ENCODE results near the gene TMEM123. TPM values are rescaled to one million over a fixed set of nuclear protein-coding genes. Genes with fewer than 3 reads are reported as not detected.
A peak's percentile ranks its signal among the peaks of the same experiment; 100 is the strongest.

Gene TMEM123
- total RNA-seq, 2 experiments from 2014 or later: 489 to 694 TPM

DNA sequence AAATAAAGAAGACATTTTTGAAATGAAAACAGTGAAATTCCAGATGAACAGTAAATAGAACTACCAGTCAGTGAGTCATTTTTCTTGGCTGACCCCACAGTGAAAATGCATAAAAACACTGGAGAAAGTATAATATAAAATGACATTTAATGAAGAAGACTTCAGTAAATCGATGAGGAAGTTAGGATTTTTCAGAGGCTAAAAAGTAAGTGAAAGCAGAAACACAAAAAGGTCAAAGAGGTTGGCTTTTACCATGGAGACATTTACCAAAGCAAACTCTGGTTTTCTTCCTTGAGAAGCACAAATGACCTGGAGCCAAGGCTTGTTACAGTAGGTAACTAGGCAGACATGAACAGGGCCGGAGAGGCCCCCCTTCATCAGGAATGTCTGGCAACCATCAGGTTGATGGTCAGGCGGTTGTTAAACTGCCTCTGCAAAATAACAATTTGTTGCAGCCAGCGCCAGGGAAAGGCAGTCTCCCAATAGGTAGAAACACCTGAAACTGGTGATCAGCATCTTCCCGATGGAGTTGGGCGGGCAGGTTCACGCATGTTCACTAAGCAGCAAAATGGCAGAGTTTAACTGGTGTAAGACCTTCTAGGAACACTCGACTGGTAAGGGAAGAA, 16.7 kb upstream of the TMEM123 start:
- ChIA-PET POLR2A (no interaction called here), CTCF (no interaction called here)
- peaks cover 6% of the 10 kb centered on the region for H3K36me3 Mint-ChIP-seq (ENCODE audit: low read depth)
- H3K4me3 Mint-ChIP-seq: peak overlapping the region; percentile 31
- H3K9me3 Mint-ChIP-seq: peaks cover 9% of the 10 kb centered on the region
- peaks cover 98% of the 10 kb centered on the region for H3K4me1 Mint-ChIP-seq
- H3K27me3 Mint-ChIP-seq: no peaks in the 10 kb centered on the region
- peak overlapping the region; percentile 39 for H3K27ac Mint-ChIP-seq
- no peak for DNase-seq

DNA sequence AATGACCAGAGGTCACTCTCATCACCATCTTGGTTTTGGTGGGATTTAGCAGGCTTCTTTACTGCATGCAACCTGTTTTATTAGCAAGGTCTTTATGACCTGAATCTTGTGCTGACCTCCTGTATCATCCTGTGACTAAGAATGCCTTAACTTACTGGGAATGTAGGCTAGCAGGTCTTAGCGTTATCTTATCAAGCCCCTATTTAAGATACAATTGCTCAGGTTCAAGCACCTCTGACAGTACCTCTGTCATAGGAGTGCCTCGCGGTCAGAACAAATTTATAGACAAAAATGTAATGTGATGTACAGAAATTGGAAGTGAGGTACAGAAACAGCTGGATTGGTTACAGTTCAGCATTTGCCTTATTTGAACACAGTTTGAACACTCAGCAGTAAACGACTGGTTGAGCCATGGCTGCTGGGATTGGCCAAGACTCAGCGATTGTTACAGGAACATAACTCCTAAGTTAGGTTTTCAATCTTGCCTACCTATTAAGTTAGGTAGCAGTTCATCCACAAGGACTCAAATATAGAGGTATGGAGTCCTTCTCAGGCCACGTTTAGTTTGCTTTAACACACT, 16.1 kb upstream of the TMEM123 start:
- Mint-ChIP-seq H3K27me3 (no peaks in the 10 kb centered on the region), H3K4me1 (peaks cover 96% of the 10 kb centered on the region), H3K36me3 (ENCODE audit: low read depth) (peaks cover 6% of the 10 kb centered on the region), H3K9me3 (peaks cover 9% of the 10 kb centered on the region), H3K4me3 (peak overlapping the region; percentile 31), H3K27ac (no peak overlapping the region)
- POLR2A ChIA-PET: no interaction called here
- DNase-seq: no peak
- CTCF ChIA-PET: no interaction called here

DNA sequence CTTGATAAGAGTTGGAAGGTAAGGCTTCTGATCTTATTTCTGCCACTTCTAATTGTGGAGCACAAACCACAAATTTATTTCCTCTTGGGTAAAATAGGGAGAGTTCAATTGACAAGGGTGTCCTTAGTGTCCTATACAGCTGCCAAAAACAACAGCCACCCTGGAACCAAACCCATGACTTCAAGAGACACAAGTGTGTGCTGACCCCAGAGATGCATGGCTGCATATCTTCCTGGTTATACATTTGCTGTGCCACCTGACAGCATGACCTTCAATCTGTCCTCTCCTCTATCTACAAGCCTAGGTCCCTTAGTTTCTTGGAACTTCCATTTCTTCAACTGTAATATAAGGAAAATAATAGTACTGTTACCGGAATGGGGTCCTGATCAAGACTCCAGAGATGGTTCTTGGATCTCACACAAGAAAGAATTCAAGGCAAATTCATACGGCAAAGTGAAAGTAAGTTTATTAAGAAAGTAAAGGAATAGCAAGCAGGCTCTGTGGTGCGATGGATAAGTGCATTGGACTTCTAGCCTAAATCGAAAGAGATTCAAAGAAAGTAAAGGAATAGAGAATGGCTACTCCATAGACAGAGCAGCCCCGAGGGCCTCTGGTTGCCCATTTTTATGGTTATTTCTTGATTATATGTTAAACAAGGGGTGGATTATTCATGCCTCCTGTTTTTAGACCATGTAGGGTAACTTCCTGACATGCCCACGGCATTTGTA, 15.5 kb upstream of the TMEM123 start:
- peaks cover 92% of the 10 kb centered on the region for H3K4me1 Mint-ChIP-seq
- H3K27ac Mint-ChIP-seq: peak overlapping the region; percentile 2
- H3K9me3 Mint-ChIP-seq: peaks cover 9% of the 10 kb centered on the region
- H3K4me3 Mint-ChIP-seq: peak overlapping the region; percentile 4
- H3K27me3 Mint-ChIP-seq: no peaks in the 10 kb centered on the region
- ChIA-PET CTCF (interaction anchor here (1.2 to 2.4 kb wide), 6 partner anchors 8 to 77 kb away, joined by 3 to 14 read pairs (median 4); no protein-coding TSS in a partner anchor), POLR2A (no interaction called here)
- no peak for DNase-seq
- peaks cover 6% of the 10 kb centered on the region for H3K36me3 Mint-ChIP-seq (ENCODE audit: low read depth)

DNA sequence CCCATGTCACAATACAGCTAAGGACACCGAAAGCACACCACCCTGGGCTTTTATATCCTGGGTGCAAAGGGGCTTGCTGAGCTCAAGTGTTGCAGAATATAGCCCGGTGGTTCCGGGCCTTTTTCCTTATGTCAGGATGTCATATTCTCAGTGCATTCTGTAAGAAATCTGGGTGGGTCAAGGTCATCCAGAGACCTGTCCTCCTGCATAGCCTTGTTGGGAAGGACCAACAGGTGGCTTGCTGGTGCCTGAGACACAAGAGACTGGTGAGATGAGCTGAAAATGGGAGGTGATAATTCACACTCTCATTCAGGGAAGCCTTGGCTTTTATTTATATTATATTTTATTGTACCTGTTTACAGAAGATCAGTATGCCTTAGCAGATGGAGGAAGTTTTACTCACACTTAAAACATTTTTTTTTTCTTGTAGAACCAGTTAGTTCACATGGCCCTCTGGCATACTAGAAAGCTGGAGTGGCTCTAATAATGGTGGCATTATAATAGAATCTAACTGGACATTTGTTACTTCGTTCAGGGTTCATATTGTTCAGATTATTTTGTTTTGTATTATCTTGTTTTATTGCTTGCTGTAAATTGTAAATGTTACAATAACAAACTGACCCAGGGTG, 14.6 kb upstream of the TMEM123 start:
- ChIA-PET POLR2A (no interaction called here), CTCF (interaction anchor here (0.8 to 2.4 kb wide), 10 partner anchors 9 to 76 kb away, joined by 3 to 14 read pairs (median 3); no protein-coding TSS in a partner anchor)
- no peaks in the 10 kb centered on the region for H3K27me3 Mint-ChIP-seq
- no peak overlapping the region for H3K27ac Mint-ChIP-seq
- no peak overlapping the region for H3K4me3 Mint-ChIP-seq
- DNase-seq: no peak
- peaks cover 5% of the 10 kb centered on the region for H3K36me3 Mint-ChIP-seq (ENCODE audit: low read depth)
- H3K9me3 Mint-ChIP-seq: peaks cover 5% of the 10 kb centered on the region
- peaks cover 91% of the 10 kb centered on the region for H3K4me1 Mint-ChIP-seq

DNA sequence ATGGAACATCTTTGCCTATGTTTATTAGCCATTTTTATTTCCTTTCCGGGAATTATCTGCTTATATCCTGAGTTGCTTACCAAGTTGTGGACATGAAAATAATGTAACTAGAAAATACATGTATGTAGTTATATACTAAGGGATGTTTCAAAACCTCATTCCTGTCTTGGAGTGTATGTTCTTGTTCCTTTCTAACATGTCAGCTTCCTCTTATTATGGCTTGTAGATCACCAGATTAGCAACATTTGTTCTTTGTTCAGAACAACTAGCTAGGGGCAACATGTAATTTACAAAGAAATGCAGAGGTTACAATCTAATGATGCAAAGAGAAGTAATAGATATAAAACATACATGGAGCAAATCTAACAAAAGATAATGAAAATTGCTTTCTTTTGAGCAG, 13.1 kb upstream of the TMEM123 start:
- Mint-ChIP-seq H3K4me1 (peaks cover 79% of the 10 kb centered on the region), H3K9me3 (peaks cover 3% of the 10 kb centered on the region), H3K4me3 (no peak overlapping the region), H3K36me3 (ENCODE audit: low read depth) (peaks cover 5% of the 10 kb centered on the region), H3K27me3 (no peaks in the 10 kb centered on the region), H3K27ac (no peak overlapping the region)
- POLR2A ChIA-PET: no interaction called here
- DNase-seq: no peak
- CTCF ChIA-PET: interaction anchor here (1.3 to 2.4 kb wide), 3 partner anchors 9 to 75 kb away, joined by 3 to 14 read pairs (median 6); no protein-coding TSS in a partner anchor

DNA sequence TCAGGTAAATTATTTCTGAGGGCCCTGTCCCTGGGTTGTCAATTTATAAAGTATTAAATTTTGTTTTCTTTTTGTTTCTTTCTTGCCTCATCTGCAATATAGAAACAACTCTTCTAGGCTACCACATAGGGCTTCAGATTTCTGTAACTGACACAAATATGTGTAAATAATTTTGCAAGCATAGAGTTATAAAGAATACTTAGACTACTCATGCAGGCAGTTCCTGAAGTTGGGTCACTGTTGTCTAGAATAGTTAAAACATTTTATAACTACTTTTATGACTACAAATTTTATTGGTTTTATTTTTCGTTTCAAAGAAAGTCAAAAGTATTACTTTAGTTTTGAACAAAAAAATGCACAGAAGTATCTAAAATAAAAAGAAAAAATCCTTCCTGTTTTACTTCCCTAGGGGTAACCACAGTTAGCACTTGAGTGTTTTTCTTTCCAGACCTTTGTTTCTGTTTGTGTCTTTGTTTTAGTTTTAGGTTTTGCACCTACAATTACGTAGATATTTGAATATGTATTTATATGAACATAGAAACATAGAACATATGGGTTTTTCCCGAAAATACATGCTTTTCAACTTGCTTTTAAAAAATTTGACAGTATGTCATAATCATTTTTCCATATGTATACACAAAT, 12.4 kb upstream of the TMEM123 start:
- no peak for DNase-seq
- ChIA-PET CTCF (no interaction called here), POLR2A (no interaction called here)
- H3K27me3 Mint-ChIP-seq: no peaks in the 10 kb centered on the region
- peaks cover 72% of the 10 kb centered on the region for H3K4me1 Mint-ChIP-seq
- H3K36me3 Mint-ChIP-seq (ENCODE audit: low read depth): peaks cover 5% of the 10 kb centered on the region
- peaks cover 3% of the 10 kb centered on the region for H3K9me3 Mint-ChIP-seq
- peak overlapping the region; percentile 9 for H3K4me3 Mint-ChIP-seq
- H3K27ac Mint-ChIP-seq: peak overlapping the region; percentile 77

DNA sequence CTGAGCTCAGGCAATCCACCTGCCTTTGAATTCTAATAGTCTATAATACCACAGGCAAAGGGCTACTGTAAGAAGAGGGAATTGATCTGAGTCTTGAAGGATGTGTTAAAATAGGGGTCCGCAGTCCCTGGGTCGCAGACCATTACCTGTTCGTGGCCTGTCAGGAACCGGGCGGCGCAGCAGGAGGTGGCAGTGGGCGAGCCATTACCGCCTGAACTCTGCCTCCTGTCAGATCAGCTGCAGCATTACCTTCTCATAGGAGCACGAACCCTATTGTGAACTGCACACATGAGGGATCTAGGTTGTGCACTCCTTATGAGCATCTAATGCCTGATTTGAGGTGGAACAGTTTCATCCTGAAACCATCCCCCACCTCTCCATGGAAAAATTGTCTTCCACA, 11.5 kb upstream of the TMEM123 start:
- Mint-ChIP-seq H3K27ac (no peak overlapping the region), H3K36me3 (ENCODE audit: low read depth) (peaks cover 6% of the 10 kb centered on the region), H3K4me1 (peaks cover 72% of the 10 kb centered on the region), H3K27me3 (no peaks in the 10 kb centered on the region), H3K9me3 (peaks cover 3% of the 10 kb centered on the region), H3K4me3 (no peak overlapping the region)
- POLR2A ChIA-PET: no interaction called here
- CTCF ChIA-PET: interaction anchor here (1.2 to 1.3 kb wide), 2 partner anchors 10 to 14 kb away, joined by 3 to 4 read pairs; no protein-coding TSS in a partner anchor
- no peak for DNase-seq

DNA sequence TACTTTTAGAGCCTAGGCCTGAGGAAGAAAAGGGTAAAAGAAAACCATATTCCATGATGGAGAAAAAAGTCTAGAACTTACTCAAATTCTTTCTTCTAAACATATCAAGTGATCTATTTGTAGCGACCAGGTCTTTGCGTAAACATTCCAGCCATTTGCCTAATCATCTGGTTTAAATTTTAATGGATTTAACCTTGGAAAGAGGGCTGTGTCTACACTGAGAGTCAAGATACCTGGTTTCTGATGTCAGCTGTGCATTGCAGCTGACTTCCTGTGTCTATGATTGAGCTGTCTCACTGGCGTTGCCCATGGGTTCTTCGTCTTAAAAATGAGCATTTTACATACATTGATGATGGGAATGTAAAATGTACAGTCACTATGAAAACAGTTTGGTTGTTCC, 10.0 kb upstream of the TMEM123 start:
- DNase-seq: no peak
- ChIA-PET CTCF (interaction anchor here (1.2 kb wide), 1 partner anchor 17 kb away, joined by 4 read pairs; no protein-coding TSS in a partner anchor), POLR2A (interaction anchor here (0.6 kb wide), 1 partner anchor 1020 kb away, joined by 7 read pairs; no protein-coding TSS in a partner anchor)
- Mint-ChIP-seq H3K9me3 (no peaks in the 10 kb centered on the region), H3K36me3 (ENCODE audit: low read depth) (peaks cover 6% of the 10 kb centered on the region), H3K27me3 (no peaks in the 10 kb centered on the region), H3K4me3 (no peak overlapping the region), H3K4me1 (peaks cover 72% of the 10 kb centered on the region), H3K27ac (no peak overlapping the region)

DNA sequence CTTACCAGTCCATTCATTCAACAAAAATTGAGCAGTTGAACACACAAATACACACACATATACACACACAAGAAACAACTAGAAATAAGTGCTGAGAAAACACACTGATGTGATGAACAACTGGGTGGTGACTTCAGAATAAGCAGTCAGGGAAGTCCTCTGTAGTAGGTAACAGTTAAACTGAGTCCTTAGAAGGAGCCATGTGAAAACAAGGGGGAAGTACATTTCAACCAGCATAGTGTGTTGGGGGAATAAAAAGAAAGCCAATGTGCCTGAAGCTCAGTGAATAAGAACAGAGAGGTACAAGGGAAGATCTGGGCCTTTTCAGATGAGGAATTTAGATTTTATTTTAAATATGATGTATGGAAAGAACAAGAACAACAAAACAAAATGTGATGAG, 6.8 kb upstream of the TMEM123 start:
- peaks cover 3% of the 10 kb centered on the region for H3K9me3 Mint-ChIP-seq
- peaks cover 70% of the 10 kb centered on the region for H3K4me1 Mint-ChIP-seq
- no peaks in the 10 kb centered on the region for H3K27me3 Mint-ChIP-seq
- no peak for DNase-seq
- H3K27ac Mint-ChIP-seq: no peak overlapping the region
- no peak overlapping the region for H3K4me3 Mint-ChIP-seq
- POLR2A ChIA-PET: no interaction called here
- CTCF ChIA-PET: interaction anchor here (1.2 kb wide), 1 partner anchor 37 kb away, joined by 3 read pairs; no protein-coding TSS in a partner anchor
- peaks cover 18% of the 10 kb centered on the region for H3K36me3 Mint-ChIP-seq (ENCODE audit: low read depth)

DNA sequence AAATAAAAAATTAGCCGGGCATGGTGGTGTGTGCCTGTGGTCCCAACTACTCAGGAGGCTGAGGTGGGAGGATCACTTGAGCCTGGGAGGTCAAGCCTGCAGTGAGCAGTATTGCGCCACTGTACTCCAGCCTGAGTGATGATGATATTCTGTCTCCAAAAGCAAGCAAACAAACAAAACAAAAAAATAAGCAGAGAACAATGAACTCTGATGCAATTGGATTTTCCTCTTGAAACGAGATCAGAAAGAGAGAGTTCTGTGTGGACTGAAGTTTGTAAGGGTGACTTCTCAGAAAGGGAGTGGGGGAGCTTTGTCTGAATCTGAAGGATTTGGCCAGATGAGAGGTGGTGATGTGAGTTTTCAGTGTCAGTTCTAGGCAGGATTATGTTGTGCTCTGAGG, 6.0 kb upstream of the TMEM123 start:
- H3K27me3 Mint-ChIP-seq: no peaks in the 10 kb centered on the region
- no peak overlapping the region for H3K4me3 Mint-ChIP-seq
- ChIA-PET CTCF (interaction anchor here (0.8 to 3.3 kb wide), 2 partner anchors 8 to 20 kb away, joined by 3 to 14 read pairs; no protein-coding TSS in a partner anchor), POLR2A (no interaction called here)
- DNase-seq: no peak
- peaks cover 73% of the 10 kb centered on the region for H3K4me1 Mint-ChIP-seq
- peaks cover 18% of the 10 kb centered on the region for H3K36me3 Mint-ChIP-seq (ENCODE audit: low read depth)
- peaks cover 3% of the 10 kb centered on the region for H3K9me3 Mint-ChIP-seq
- peak overlapping the region; percentile 76 for H3K27ac Mint-ChIP-seq

DNA sequence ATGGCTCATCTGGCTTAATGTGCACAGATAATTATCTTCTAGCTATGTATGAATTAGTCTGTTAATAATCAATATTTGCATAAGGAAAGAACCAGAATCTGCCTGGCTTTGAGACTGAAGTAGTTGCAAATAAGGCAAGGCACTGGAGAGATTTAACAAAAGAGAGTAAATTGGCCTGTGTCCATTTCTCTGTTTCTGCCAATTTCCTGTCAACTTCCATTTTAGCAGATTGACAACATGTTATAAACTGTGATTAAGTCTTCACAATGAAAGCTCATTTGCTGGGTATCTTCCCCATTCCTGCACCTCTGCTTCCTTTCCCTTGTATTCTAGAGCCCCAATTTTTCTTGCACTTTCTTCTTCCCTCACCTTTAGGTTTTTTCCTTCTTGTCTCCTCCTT, 5.3 kb upstream of the TMEM123 start:
- Mint-ChIP-seq H3K4me1 (peaks cover 76% of the 10 kb centered on the region), H3K4me3 (no peak overlapping the region), H3K27me3 (no peaks in the 10 kb centered on the region), H3K36me3 (ENCODE audit: low read depth) (peaks cover 18% of the 10 kb centered on the region), H3K9me3 (peaks cover 3% of the 10 kb centered on the region), H3K27ac (no peak overlapping the region)
- CTCF ChIA-PET: interaction anchor here (3.3 kb wide), 1 partner anchor 9 kb away, joined by 14 read pairs; no protein-coding TSS in a partner anchor
- DNase-seq: no peak
- POLR2A ChIA-PET: no interaction called here

DNA sequence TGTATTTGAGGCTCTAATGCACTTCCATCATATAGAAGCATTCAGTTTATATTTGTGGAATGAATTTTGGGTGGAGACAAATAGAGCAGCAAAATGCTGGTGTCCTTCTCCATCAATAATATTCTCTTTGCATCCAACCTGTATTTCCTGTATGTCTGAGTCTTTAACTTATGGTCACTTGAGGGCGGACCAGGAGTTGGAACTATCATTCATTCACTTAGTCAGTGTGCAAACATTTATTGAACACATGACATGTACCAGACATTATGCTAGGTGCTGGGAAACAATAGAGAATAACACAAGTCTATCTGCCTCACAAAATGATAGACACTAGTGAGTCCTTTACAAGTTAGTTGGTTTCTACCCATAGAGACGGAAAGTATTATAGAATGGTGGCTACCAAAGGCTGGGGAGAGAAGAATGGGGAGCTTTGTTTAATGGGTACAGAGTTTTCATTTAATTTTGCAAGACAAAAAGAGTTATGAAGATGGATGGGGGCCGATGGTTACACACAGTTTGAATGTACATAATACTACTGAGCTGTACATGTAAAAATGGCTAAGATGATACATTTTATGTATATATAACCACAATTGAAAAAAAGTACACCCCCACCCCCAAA, 4.6 kb upstream of the TMEM123 start:
- H3K4me1 Mint-ChIP-seq: peaks cover 73% of the 10 kb centered on the region
- H3K9me3 Mint-ChIP-seq: peaks cover 3% of the 10 kb centered on the region
- DNase-seq: no peak
- ChIA-PET POLR2A (interaction anchor here (0.6 kb wide), 1 partner anchor 140 kb away, joined by 3 read pairs; no protein-coding TSS in a partner anchor), CTCF (interaction anchor here (3.3 kb wide), 1 partner anchor 10 kb away, joined by 14 read pairs; no protein-coding TSS in a partner anchor)
- H3K4me3 Mint-ChIP-seq: no peak overlapping the region
- H3K27ac Mint-ChIP-seq: no peak overlapping the region
- no peaks in the 10 kb centered on the region for H3K27me3 Mint-ChIP-seq
- H3K36me3 Mint-ChIP-seq (ENCODE audit: low read depth): peaks cover 18% of the 10 kb centered on the region

Measured in activated CD4-positive, alpha-beta T cell treated with anti-CD3 and anti-CD28 coated beads, Interleukin-2, amount 10 ng/mL, durations not matched to agents 7 days and 5 days (primary cell).